ENCODE measurements around the gene SLC22A23. TPM values are rescaled to one million over a fixed set of nuclear protein-coding genes. Genes with fewer than 3 reads are reported as not detected.
"Not testable (repeated sequence)": the region's sequence is repeated elsewhere in the genome, so short reads cannot be mapped to it uniquely, and the experiment has no call there.

SLC22A23 gene
- total and polyA plus RNA-seq, 5 donors from 2014 or later, result 0.24 to 6.3 (median 0.71) TPM

- no peaks in the 10 kb centered on the region for H3K36me3 Mint-ChIP-seq
- H3K4me1 Mint-ChIP-seq, result no peaks in the 10 kb centered on the region
- Histone ChIP-seq H3K9me3 (ENCODE audit: control insufficient read depth in 2 of 2, low read length in 2 of 2) (no peaks in the 10 kb centered on the region), H3K4me3 (ENCODE audit: low read depth, low read length) (no peak overlapping the region), H3K4me1 (ENCODE audit: control insufficient read depth, insufficient read depth, low read length, poor library complexity, severe bottlenecking) (no peaks in the 10 kb centered on the region), H3K36me3 (ENCODE audit: control insufficient read depth, insufficient read depth, low read length) (no peaks in the 10 kb centered on the region), H3K27me3 (ENCODE audit: control insufficient read depth, insufficient read depth, low read length) (peaks cover 4% of the 10 kb centered on the region), H3K27ac (ENCODE audit: insufficient read depth, low read length, poor library complexity, severe bottlenecking) (no peak overlapping the region)
- ATAC-seq (ENCODE audit: low read depth in 2 of 2) (no peak), DNase-seq (no peak)
- H3K4me3 Mint-ChIP-seq, result no peak overlapping the region
- no peak overlapping the region for H3K27ac Mint-ChIP-seq
- H3K9me3 Mint-ChIP-seq, result peaks cover 0 to 1% (median 0%) of the 10 kb centered on the region in 7 donors
- peaks cover 45% of the 10 kb centered on the region for H3K27me3 Mint-ChIP-seq
These were observed 214.1 kb downstream of the SLC22A23 start for GRCh38 chr6:3242768-3243167.

GRCh38 chr6:3241745-3242144 is 215.1 kb downstream of the SLC22A23 start:
- H3K27ac ChIP-seq (ENCODE audit: insufficient read depth, low read length, poor library complexity, severe bottlenecking); H3K9me3 Mint-ChIP-seq; H3K27me3 ChIP-seq (ENCODE audit: control insufficient read depth, insufficient read depth, low read length); DNase-seq; H3K9me3 ChIP-seq (ENCODE audit: control insufficient read depth in 2 of 2, low read length in 2 of 2); ATAC-seq (ENCODE audit: low read depth in 2 of 2); H3K4me3 ChIP-seq (ENCODE audit: low read depth, low read length); H3K36me3 ChIP-seq (ENCODE audit: control insufficient read depth, insufficient read depth, low read length); H3K4me3 Mint-ChIP-seq; H3K4me1 ChIP-seq (ENCODE audit: control insufficient read depth, insufficient read depth, low read length, poor library complexity, severe bottlenecking); H3K36me3 Mint-ChIP-seq; H3K4me1 Mint-ChIP-seq; H3K27ac Mint-ChIP-seq: not testable (repeated sequence)
- peaks cover 46% of the 10 kb centered on the region for H3K27me3 Mint-ChIP-seq

GRCh38 chr6:3240595-3240994 is 216.3 kb downstream of the SLC22A23 start:
- Histone ChIP-seq H3K9me3 (ENCODE audit: control insufficient read depth in 2 of 2, low read length in 2 of 2) (no peaks in the 10 kb centered on the region), H3K36me3 (ENCODE audit: control insufficient read depth, insufficient read depth, low read length) (no peaks in the 10 kb centered on the region), H3K4me3 (ENCODE audit: low read depth, low read length) (no peak overlapping the region), H3K4me1 (ENCODE audit: control insufficient read depth, insufficient read depth, low read length, poor library complexity, severe bottlenecking) (no peaks in the 10 kb centered on the region), H3K27me3 (ENCODE audit: control insufficient read depth, insufficient read depth, low read length) (peaks cover 12% of the 10 kb centered on the region), H3K27ac (ENCODE audit: insufficient read depth, low read length, poor library complexity, severe bottlenecking) (no peak overlapping the region)
- H3K27me3 Mint-ChIP-seq, result peaks cover 56% of the 10 kb centered on the region
- H3K27ac Mint-ChIP-seq, result no peak overlapping the region
- no peak overlapping the region for H3K4me3 Mint-ChIP-seq
- no peaks in the 10 kb centered on the region for H3K36me3 Mint-ChIP-seq
- no peak for ATAC-seq (ENCODE audit: low read depth in 2 of 2)
- DNase-seq, result no peak
- H3K9me3 Mint-ChIP-seq, result peaks cover 0 to 1% (median 0%) of the 10 kb centered on the region in 7 donors
- no peaks in the 10 kb centered on the region for H3K4me1 Mint-ChIP-seq

- Mint-ChIP-seq H3K27ac (no peak overlapping the region), H3K27me3 (peaks cover 64% of the 10 kb centered on the region), H3K9me3 (peaks cover 0 to 1% (median 0%) of the 10 kb centered on the region in 7 donors), H3K4me1 (no peaks in the 10 kb centered on the region), H3K4me3 (no peak overlapping the region), H3K36me3 (no peaks in the 10 kb centered on the region)
- Histone ChIP-seq H3K27me3 (ENCODE audit: control insufficient read depth, insufficient read depth, low read length) (peaks cover 19% of the 10 kb centered on the region), H3K27ac (ENCODE audit: insufficient read depth, low read length, poor library complexity, severe bottlenecking) (no peak overlapping the region), H3K4me3 (ENCODE audit: low read depth, low read length) (no peak overlapping the region), H3K36me3 (ENCODE audit: control insufficient read depth, insufficient read depth, low read length) (no peaks in the 10 kb centered on the region), H3K4me1 (ENCODE audit: control insufficient read depth, insufficient read depth, low read length, poor library complexity, severe bottlenecking) (no peaks in the 10 kb centered on the region), H3K9me3 (ENCODE audit: control insufficient read depth in 2 of 2, low read length in 2 of 2) (no peaks in the 10 kb centered on the region)
- DNase-seq (no peak), ATAC-seq (ENCODE audit: low read depth in 2 of 2) (no peak)
These were observed 217.6 kb downstream of the SLC22A23 start for GRCh38 chr6:3239110-3239830.

GRCh38 chr6:3237761-3238662 is 218.8 kb downstream of the SLC22A23 start:
- H3K36me3 ChIP-seq (ENCODE audit: control insufficient read depth, insufficient read depth, low read length), result no peaks in the 10 kb centered on the region
- no peak overlapping the region for H3K27ac ChIP-seq (ENCODE audit: insufficient read depth, low read length, poor library complexity, severe bottlenecking)
- no peak overlapping the region for H3K4me3 ChIP-seq (ENCODE audit: low read depth, low read length)
- Mint-ChIP-seq H3K27me3 (peaks cover 71% of the 10 kb centered on the region), H3K27ac (no peak overlapping the region), H3K4me1 (no peaks in the 10 kb centered on the region), H3K9me3 (peaks cover 0 to 3% (median 0%) of the 10 kb centered on the region in 7 donors), H3K4me3 (no peak overlapping the region), H3K36me3 (no peaks in the 10 kb centered on the region)
- DNase-seq (no peak), ATAC-seq (ENCODE audit: low read depth in 2 of 2) (no peak)
- peaks cover 28% of the 10 kb centered on the region for H3K27me3 ChIP-seq (ENCODE audit: control insufficient read depth, insufficient read depth, low read length)
- no peaks in the 10 kb centered on the region for H3K9me3 ChIP-seq (ENCODE audit: control insufficient read depth in 2 of 2, low read length in 2 of 2)
- no peaks in the 10 kb centered on the region for H3K4me1 ChIP-seq (ENCODE audit: control insufficient read depth, insufficient read depth, low read length, poor library complexity, severe bottlenecking)

- no peaks in the 10 kb centered on the region for H3K9me3 ChIP-seq (ENCODE audit: control insufficient read depth in 2 of 2, low read length in 2 of 2)
- Mint-ChIP-seq H3K36me3 (no peaks in the 10 kb centered on the region), H3K9me3 (peaks cover 0 to 3% (median 0%) of the 10 kb centered on the region in 7 donors), H3K27me3 (peaks cover 78% of the 10 kb centered on the region), H3K4me3 (no peak overlapping the region), H3K27ac (no peak overlapping the region), H3K4me1 (peaks cover 0 to 15% (median 7%) of the 10 kb centered on the region in 4 donors)
- no peak overlapping the region for H3K27ac ChIP-seq (ENCODE audit: insufficient read depth, low read length, poor library complexity, severe bottlenecking)
- H3K4me3 ChIP-seq (ENCODE audit: low read depth, low read length), result no peak overlapping the region
- H3K27me3 ChIP-seq (ENCODE audit: control insufficient read depth, insufficient read depth, low read length), result peaks cover 36% of the 10 kb centered on the region
- peaks cover 12% of the 10 kb centered on the region for H3K4me1 ChIP-seq (ENCODE audit: control insufficient read depth, insufficient read depth, low read length, poor library complexity, severe bottlenecking)
- DNase-seq (no peak), ATAC-seq (ENCODE audit: low read depth in 2 of 2) (no peak)
- H3K36me3 ChIP-seq (ENCODE audit: control insufficient read depth, insufficient read depth, low read length), result no peaks in the 10 kb centered on the region
These were observed 220.8 kb downstream of the SLC22A23 start for GRCh38 chr6:3236005-3236404.

- Histone ChIP-seq H3K36me3 (ENCODE audit: control insufficient read depth, insufficient read depth, low read length) (no peaks in the 10 kb centered on the region), H3K27me3 (ENCODE audit: control insufficient read depth, insufficient read depth, low read length) (peaks cover 38% of the 10 kb centered on the region), H3K9me3 (ENCODE audit: control insufficient read depth in 2 of 2, low read length in 2 of 2) (no peaks in the 10 kb centered on the region), H3K4me3 (ENCODE audit: low read depth, low read length) (no peak overlapping the region), H3K27ac (ENCODE audit: insufficient read depth, low read length, poor library complexity, severe bottlenecking) (no peak overlapping the region), H3K4me1 (ENCODE audit: control insufficient read depth, insufficient read depth, low read length, poor library complexity, severe bottlenecking) (peaks cover 15% of the 10 kb centered on the region)
- Mint-ChIP-seq H3K9me3 (peaks cover 0 to 3% (median 0%) of the 10 kb centered on the region in 7 donors), H3K4me3 (no peak overlapping the region), H3K27ac (no peak overlapping the region), H3K36me3 (no peaks in the 10 kb centered on the region), H3K27me3 (peaks cover 80% of the 10 kb centered on the region), H3K4me1 (peaks cover 0 to 20% (median 11%) of the 10 kb centered on the region in 4 donors)
- no peak for DNase-seq
- no peak for ATAC-seq (ENCODE audit: low read depth in 2 of 2)
These were observed 221.4 kb downstream of the SLC22A23 start for GRCh38 chr6:3235486-3235885.
